Activated CD4-positive, alpha-beta T cell treated with anti-CD3 and anti-CD28 coated beads, Interleukin-2, amount 50 U/mL, for 24 hours (primary cell): ENCODE results near the gene OTUB2.
"Not testable (repeated sequence)": the region's sequence is repeated elsewhere in the genome, so short reads cannot be mapped to it uniquely, and the experiment has no call there.

Source experiments
- DNase-seq, 2 donors: peaks; one replicate each; pipeline ENCODE4 v3.0.0-alpha.2; 2020; ENCODE audit warnings: low read depth in 1 of 2, low spot score in 1 of 2

OTUB2 gene

GRCh38 chr14:94054936-94055335, 28.8 kb downstream of the OTUB2 start:
- no peak for DNase-seq

GRCh38 chr14:94056579-94057308, 30.6 kb downstream of the OTUB2 start:
- no peak for DNase-seq

- no peak for DNase-seq
These were observed 32.1 kb downstream of the OTUB2 start for GRCh38 chr14:94058128-94058673.

GRCh38 chr14:94058674-94059138, 32.6 kb downstream of the OTUB2 start:
- no peak for DNase-seq

- DNase-seq, result no peak
These were observed 33.9 kb downstream of the OTUB2 start for GRCh38 chr14:94059998-94060397.

- no peak for DNase-seq
These were observed 36.3 kb downstream of the OTUB2 start for GRCh38 chr14:94062344-94062940.

- no peak for DNase-seq
These were observed 40.0 kb downstream of the OTUB2 start for GRCh38 chr14:94066089-94066676.

GRCh38 chr14:94072076-94072475, 45.9 kb downstream of the OTUB2 start:
- not testable (repeated sequence) for DNase-seq

GRCh38 chr14:94074534-94074933, 48.4 kb downstream of the OTUB2 start:
- DNase-seq, result no peak

GRCh38 chr14:94075008-94075407, 48.9 kb downstream of the OTUB2 start:
- no peak for DNase-seq

GRCh38 chr14:94077111-94077821, 51.1 kb downstream of the OTUB2 start:
- no peak for DNase-seq

GRCh38 chr14:94077823-94078222, 51.7 kb downstream of the OTUB2 start:
- DNase-seq, result no peak

GRCh38 chr14:94079891-94080620, 53.9 kb downstream of the OTUB2 start:
- no peak for DNase-seq

- DNase-seq, result peak; percentile 90 to 93
These were observed 54.7 kb downstream of the OTUB2 start, which contains the start of the genes DDX24 and IFI27L1 for GRCh38 chr14:94080621-94081385. Gene DDX24, minus strand, starts transcription at chr14:94081202. Its CDS starts 1,460 bp downstream, at chr14:94079742. Gene IFI27L1, plus strand, starts transcription at chr14:94081310. Its CDS starts 15,628 bp downstream, at chr14:94096938.

- no peak for DNase-seq
These were observed 55.3 kb downstream of the OTUB2 start for GRCh38 chr14:94081386-94081820.

GRCh38 chr14:94087891-94088290, 61.8 kb downstream of the OTUB2 start:
- DNase-seq, result no peak

GRCh38 chr14:94088516-94088915, 62.4 kb downstream of the OTUB2 start:
- no peak for DNase-seq

- no peak for DNase-seq
These were observed 63.3 kb downstream of the OTUB2 start for GRCh38 chr14:94089479-94089878.

- DNase-seq, result no peak
These were observed 67.3 kb downstream of the OTUB2 start for GRCh38 chr14:94093418-94093817.

- DNase-seq, result no peak
These were observed 71.0 kb downstream of the OTUB2 start for GRCh38 chr14:94097091-94097490.
